Activated CD4-positive, alpha-beta T cell treated with anti-CD3 and anti-CD28 coated beads for 1 hour (primary cell): Measurements from ENCODE around the gene RBMS2.
A peak's percentile ranks its signal among the peaks of the same experiment; 100 is the strongest.
"Not testable (repeated sequence)": the region's sequence is repeated elsewhere in the genome, so short reads cannot be mapped to it uniquely, and the experiment has no call there.

Source experiments
- DNase-seq: peaks from one replicate; pipeline ENCODE4 v3.0.0-alpha.2; 2020

RBMS2 gene

DNA sequence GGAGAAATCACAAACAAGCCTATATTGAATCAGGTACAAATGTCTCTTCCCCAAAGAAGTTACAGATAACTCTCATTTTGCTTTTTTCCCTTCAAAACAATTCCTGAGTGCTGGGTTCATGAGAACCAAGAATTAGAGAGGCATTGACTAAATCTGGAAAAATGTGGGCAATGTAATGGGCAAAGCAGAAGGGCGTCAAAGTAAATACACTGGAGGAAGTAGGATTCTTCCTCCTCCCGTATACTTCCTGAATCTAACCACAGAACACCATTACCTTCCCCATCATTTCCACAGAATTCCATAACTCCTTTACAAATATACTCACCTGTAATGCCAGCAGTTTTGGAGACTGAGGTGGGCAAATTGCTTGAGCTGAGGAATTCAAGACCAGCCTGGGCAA, 3.0 kb upstream of the RBMS2 start:
- DNase-seq = no peak

DNA sequence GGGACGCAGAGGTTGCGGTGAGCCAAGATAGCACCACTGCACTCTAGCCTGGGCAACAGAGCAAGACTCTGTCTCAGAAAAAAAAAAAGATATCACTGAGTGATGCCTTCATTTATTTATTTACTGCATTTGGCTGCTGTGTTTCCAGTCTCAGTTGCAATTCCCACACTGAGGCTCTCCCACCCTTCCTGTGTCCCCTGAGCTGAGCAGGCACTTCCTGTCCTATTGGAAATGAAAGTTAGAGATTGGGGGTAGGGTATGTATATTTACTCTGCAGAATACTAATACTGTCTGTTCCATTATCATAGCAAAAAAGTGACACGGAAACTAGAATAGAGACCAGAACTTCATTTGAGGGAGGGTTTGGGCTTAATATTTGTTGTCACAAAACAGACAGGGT, 1.6 kb upstream of the RBMS2 start:
- DNase-seq = no peak

DNA sequence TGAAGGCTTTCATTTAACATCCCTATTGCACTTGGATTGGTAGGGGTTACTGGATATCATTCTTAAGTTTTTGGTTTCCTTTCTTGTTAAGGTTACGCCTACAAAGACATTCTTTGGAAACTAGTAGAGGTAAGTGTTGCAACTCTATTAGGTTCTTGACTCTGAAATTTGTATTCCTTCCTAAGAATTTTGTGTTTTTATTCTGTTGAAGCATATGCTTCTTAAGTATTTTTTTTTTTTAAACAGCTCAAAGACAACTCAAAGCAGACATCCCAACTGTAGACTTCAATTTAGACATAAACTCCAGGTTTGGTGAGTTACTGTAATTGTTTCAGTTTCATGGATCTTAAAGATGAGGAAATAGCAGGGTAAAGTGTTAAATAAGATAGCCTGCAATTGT, 1.1 kb upstream of the RBMS2 start:
- no peak for DNase-seq

DNA sequence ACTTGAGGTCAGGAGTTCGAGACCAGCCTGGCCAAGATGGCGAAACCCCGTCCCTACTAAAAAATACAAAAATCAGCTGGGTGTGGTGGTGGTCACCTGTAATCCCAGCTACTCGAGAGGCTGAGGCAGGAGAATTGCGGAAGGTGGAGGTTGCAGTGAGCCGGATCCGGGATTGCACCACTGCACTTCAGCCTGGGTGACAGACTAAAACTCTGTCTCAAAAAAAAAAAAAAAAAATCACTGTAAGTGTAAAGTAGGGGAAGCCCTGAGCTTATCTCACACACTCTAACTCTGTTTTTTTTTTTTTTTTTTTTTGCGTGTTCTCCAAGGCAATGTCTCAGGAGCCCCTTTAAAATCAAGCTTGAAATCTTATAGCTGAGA, 421 bp upstream of the RBMS2 start:
- no peak for DNase-seq

DNA sequence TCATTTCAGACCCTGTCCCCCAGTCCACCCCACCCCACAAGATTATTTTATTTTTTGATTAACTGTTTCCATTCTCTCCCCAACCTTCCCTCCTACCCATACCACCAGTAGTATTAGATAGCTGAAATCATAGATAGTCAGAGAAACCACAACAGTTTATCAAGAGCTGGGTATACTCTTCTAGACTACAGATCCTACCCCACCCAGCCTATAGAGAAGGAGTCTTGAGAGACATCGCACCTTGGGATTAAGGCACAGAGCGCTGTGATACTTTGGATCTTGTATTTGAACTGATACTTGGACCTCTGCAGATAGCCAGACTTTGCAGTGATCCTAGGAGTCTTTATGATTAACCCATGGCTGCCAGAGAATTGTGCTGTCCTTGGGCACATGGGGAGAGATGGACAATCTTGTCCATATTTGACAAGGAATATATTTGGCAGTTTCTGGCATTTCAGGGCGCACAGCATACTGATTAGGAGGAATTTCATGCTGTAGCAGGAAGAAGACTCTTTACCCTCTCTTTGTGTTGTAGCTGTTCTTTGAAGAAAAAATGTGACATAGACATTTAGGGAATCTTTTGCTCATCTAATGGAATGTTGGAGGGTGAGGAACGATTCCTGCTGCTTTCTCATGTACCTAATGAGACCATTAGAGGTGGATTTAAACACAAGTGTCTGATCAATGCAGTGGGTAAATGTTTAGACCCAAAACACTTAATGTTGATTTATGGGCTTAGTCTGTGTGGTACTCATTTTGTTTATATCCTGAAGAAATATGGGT, 982 bp downstream of the RBMS2 start:
- DNase-seq = no peak

DNA sequence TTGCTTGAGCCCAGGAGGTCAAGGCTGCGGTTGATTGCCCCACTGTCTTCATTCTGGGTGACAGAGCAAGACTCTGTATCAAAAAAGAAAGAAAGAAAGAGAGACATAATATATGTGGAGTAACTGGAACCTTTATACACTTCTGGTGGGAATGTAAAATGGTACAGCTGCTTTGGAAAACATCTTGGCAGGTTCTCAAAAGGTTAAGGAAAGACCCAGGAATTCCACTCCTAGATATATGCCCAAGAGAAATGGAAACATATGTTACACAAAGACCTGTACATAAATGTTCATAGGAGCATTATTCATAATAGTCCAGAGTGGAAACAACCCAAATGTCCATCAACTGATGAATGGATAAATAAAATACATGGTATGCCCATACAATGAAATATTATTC, 7.2 kb downstream of the RBMS2 start:
- DNase-seq = no peak

DNA sequence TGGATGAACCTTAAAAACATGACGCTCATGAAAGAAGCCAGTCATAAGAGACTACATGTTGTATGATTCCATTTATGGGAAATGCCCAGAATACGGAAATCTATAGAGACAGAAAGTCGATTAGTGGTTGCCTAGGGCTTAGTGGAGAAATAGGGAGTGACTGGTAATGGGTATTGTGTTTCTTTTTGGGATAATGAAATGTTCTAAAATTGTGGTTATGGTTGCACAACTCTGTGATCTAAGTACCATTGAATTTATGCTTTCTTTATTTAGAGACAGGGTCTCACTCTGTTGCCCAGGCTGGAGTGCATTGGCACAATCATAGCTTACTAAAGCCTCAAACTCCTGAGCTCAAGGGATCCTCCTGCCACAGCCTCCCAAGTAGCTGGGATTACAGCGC, 8.0 kb downstream of the RBMS2 start:
- DNase-seq = no peak

DNA sequence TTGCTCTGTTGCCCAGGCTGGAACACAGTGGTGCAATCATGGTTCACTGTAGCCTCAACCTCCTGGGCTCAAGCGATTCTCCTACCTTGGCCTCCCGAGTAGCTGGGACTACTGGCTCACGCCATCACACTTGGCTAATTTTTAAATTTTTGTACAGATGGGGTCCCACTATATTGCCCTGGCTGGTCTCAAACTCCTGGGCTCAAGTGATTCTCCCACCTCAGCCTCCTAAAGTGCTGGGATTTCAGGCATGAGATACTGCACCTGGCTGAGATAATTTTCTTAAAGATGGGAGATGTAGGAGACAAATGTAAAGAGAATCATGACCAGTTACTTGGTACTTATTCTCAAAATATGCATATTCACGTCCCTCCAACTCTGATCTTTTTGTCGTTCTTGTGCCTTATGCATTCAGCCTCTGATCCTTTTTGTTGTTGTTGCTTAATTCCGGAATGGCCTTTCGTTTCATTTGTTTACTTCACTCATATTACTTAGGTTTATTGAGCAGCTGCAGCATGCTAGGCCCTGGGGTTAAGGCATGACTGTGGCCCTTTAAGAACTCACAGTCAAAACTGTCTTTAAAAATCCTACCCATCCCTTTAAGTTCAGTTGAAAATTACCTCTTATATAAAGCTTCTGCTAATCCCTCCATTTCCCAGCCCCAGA, 8.9 kb downstream of the RBMS2 start:
- DNase-seq = no peak

DNA sequence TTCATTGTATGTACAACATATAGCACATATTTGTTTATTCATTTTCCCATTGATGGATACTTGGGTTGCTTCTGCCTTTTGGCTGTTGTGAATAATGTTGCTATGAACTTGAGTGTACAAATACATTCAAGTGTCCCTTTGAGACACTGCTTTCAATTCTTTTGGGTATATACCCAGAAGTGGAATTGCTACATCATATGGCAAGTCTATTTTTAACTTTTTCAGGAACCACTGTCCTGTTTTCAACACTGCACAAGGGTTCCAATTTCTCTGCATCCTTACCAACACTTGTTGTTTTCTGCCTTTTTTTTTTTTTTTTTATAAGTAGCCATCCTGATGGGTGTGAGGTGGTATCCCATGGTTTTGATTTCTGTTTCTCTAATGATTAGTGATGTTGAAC, 15.9 kb downstream of the RBMS2 start:
- no peak for DNase-seq

DNA sequence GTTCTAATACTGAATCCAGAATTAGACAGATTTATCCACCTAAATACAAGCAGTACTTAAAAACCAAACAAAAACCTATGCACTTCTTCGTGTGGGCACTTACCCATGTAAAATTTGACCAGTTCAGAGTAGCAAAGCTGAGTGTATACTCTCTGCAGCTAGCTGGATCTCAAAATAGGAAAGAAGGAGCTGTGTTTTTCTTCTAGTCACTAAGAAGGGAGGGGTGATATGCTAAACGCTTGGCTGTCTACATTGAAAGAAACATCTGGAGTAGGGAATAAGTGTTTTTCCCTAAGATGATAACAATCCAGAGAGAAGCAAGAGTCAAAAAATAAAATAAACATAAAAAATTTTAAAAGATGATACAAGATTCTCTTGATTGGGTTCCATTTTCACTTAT, 20.0 kb downstream of the RBMS2 start:
- no peak for DNase-seq

DNA sequence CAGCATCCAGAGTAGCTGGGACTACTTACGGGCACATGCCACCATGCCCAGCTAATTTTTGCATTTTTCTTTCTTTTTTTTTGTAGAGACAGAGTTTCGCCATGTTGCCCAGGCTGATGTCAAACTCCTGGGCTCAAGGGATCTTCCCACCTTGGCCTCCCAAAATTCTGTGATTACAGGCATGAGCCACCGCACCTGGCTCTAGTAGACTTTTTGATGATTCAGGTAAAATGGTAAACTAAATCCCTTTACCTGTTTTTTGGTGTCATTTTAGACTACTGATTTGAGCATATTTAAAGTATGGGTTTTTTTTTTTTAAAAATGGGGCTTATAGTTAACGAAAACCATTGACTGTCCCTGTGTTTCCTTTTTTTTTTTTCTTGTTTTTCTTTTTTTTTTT, 20.5 kb downstream of the RBMS2 start:
- DNase-seq = no peak

DNA sequence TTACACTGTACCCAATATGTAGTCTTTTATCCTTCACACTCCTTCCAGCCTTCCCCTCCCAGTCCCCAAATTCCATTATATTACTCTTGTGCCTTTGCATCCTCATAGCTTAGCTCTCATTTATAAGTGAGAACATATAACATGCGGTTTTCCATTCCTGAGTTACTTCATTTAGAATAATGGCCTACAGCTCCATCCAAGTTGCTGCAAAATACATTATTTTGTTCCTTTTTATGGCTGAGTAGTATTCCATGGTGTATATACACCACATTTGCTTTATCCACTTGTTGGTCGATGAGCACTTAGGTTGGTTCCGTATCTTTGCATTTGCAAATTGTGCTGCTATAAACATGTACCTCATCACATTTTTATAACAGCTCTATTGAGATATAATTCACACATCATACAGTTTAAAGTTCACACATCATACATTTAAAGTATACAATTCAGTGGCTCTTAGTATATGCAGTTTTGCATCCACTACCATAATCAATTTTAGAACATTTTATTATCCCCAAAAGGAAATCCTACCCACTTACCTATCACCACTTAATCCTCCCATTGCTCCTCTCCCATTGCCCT, 23.5 kb downstream of the RBMS2 start:
- no peak for DNase-seq

DNA sequence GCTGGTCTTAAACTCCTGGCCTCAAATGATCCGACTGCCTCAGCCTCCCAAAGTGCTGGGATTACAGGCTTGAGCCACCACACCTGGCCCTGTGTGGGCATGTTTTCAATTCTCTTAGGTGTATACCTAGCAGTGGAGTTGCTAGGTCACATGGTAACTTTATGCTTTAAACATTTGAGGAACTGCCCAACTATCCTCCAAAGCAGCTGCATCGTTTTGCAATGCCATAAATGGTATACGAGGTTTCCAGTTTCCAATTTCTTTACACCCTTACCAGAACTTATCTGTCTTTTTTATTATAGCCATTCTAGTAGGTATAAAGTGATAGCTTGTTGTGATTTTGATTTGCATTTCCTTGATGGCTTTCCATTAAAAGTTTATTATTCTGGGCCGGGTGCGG, 25.1 kb downstream of the RBMS2 start:
- no peak for DNase-seq

DNA sequence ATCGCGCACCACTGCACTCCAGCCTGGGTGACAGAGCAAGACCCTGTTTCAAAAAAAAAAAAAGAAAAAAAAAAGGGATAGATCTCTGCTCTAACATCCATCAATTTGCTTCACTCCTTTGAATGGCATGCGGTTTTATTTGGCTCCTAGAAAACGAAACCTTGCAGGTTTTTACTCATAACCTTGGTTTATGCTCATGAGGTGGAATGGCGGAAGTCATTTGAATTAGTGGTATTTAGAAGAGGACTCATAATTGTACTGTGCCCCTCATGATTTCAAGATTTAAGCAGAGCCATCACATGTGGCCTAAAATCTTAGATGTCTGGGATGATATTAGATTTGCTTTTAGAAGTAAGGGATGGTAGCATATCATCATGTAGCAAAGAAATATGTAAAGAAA, 29.4 kb downstream of the RBMS2 start:
- no peak for DNase-seq

DNA sequence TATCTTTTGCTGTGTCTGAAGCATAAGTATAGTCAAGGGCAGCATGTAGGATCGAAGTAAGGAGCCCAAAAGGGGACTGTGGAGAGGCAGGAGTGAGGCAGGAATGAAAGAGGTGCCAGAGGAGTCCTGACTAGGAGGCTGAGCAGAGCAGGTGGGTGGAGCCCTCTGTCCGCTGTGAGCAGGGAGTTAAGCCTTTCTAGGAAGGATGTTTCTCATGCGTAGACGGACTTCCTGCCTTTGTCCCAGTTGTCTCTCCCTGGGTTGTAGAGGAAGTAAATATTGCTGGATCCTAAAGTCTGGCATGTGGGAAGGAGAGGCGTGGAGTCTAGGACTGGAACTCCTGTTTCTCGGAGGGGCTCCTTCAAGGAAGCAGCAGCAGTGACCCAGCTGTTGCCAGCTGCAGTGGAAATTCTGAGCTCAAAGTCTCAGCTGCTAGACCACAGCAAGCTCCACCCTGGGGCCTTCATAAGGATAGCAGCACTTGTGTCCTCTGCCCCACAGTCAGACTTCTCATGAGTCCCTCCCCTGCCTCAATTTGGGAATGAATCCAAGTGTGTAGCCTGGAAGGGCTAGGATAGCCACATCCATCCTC, 44.0 kb downstream of the RBMS2 start:
- DNase-seq = peak; percentile 13

DNA sequence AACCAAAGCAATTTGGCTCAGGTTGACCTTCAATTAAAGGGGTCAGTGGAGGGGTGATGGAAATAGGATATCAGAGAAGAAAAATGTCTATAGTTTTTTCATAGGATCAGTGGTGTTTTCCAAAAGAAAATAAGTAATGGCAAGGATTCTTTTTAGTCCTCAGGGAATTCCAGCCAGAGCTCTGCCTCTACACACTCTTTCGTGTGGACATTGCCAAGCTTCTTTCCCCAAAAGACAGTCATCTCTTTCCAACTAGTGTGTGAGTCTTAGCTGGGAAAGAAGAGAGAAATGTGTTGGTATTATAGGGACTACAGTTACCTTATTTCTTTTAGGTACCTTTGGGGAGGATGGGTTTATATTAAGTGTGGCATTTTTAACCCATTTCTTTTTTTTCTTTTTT, 46.5 kb downstream of the RBMS2 start:
- no peak for DNase-seq

DNA sequence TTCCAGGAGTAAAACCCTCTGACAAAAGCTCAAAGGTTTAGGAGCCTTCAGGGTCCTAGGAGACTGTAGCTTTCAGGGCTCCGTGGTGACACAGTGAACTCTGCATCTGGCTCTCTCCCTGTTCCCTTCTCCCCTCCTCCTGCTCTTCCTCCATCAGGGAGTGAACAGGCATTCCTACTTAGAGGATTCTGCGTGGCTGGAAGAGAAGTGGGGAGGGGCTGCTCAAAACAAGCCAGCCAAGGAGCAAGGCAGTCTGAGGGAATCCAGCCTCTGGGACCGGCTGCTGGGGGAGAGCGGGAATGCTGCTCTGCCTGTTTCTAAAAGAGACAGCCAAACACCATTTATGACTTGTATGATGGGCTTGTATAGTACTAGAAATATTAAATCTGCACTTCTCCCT, 49.5 kb downstream of the RBMS2 start:
- no peak for DNase-seq

DNA sequence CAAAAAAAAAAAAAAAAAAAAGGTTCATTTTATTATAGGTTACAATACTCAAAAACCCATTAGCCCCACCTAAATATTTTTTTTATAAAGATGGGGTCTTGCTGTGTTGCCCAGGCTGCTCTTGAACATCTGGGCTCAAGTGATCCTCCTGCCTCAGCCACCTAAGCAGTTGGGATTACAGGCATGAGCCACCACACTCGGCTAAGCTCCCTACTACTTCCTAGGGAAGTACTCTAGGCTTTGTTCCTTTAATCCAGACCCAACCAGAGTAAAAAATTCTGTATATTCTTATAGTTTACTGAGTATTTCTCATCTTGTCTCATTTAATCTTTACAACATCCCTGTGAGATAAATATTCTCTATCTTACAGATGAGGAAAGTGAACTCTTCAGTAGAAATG, 50.7 kb downstream of the RBMS2 start:
- DNase-seq = no peak

DNA sequence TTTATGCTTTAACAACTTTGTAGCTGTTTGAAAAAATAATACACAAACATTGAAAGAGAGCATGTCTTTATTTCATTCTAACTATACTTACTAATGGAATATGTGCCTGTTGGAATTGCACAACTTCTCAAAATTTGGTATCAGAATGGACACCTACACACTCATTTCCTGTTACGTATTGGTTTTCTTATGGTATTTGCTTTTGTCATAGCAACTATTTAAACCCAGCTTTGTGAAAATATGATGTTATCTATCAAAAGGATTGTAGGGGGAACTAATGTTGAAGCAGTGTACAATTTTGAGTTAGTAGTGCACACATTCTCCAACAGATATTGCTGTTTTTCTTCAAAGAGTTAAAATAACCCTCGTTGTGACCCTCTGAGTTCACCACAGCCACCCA, 52.6 kb downstream of the RBMS2 start:
- no peak for DNase-seq

DNA sequence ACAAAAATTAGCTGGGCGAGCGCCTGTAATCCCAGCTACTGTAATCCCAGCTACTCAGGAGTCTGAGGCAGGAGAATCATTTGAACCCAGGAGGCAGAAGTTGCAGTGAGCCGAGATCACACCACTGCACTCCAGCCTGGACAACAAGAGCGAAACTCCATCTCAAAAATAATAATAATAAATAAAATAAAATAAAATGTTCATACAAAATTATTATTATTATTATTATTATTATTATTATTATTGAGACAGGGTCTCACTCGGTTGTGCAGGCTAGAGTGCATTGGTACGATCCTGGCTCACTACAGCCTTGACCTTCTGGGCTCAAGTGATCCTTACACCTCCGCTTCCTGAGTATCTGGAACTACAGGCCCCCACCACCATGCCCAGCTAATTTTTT, 55.6 kb downstream of the RBMS2 start:
- DNase-seq = not testable (repeated sequence)

DNA sequence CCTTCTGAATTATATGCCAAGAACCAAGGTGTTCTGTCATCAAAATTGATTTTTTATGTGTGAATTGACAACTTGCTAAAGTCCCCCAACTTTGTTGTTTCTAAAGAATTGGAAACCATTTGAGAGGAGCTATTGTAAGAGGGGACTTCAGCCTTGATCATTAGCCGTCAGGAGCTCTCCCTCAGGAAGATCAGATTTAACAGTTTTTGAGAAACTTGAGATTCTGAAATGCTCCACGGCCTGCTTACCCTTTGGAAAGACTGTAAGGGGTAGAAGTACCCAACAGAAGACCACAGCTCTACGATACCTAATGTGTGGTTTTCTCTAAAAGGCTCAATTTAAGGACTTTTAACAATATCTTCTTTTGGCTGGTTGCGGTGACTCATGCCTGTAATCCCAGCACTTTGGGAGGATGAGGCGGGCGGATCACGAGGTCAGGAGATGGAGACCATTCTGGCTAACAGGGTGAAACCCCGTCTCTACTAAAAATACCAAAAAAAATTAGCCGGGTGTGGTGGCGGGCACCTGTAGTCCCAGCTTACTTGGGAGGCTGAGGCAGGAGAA, 57.4 kb downstream of the RBMS2 start:
- DNase-seq = no peak

DNA sequence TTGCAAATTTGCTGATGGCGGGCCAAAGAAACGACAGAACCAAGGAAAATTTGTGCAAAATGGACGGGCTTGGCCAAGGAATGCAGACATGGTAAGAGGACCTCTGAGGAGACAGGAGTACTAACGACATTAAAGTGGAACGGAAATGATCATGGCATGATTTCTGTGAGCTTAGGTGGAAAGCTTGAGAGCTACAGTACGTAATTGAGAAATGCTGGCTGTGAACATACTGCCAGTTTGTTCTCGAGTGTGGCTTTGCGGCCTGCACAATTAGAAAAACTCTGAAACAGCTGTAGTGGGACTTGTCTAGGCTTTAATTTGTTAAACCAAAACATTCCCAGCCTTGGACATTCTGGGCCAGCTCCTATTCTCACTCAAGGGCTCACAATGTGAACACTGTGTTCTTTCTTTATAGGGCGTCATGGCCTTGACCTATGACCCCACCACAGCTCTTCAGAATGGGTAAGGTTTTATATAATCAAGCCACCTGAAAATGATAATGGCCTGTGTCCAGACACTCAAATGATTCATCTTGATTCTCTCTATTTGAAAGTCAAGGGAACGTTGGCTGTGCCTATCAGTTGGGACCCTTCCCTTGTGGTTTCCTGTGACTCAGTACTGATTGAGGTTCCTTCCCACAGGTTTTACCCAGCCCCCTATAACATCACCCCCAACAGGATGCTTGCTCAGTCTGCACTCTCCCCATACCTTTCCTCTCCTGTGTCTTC, 60.0 kb downstream of the RBMS2 start:
- no peak for DNase-seq

DNA sequence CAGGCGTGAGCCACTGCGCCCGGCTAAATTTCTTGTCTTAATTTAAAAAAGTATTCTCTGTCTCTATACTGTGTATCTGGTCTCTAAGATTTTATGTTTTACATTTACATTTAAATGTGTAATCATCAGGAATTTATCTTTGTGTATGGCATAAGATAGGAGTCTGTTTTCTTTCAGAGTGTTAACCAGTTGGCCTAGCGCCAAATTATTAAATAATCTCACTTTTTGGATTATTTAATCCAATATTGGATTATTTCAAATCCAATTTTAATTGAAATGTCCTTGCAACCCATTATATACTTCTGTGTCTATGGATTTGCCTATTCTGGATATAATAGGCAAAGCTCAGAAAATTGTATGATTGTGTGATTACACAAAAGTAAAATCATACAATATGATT, 63.5 kb downstream of the RBMS2 start:
- DNase-seq = no peak
